SH-SY5Y (cell line): Measurements from ENCODE around the gene TRIM42.

Experiments used
- GATA2 ChIP-seq: IDR thresholded peaks from 2 replicates; pipeline ENCODE4 v1.6.1; 2011; ENCODE audit warnings: mild to moderate bottlenecking, low read depth, low read length
- GATA3 ChIP-seq: IDR thresholded peaks from 2 replicates; pipeline ENCODE4 v1.6.1; 2011; ENCODE audit warnings: low read depth, mild to moderate bottlenecking, low read length, moderate library complexity

GRCh38 chr3:140682586-140682985, 4.7 kb downstream of the TRIM42 start:
- TF ChIP-seq GATA3 (no peak), GATA2 (no peak)
